ENCODE data around the gene DRICH1. TPM values are rescaled to one million over a fixed set of nuclear protein-coding genes. Genes with fewer than 3 reads are reported as not detected.
A peak's percentile ranks its signal among the peaks of the same experiment; 100 is the strongest.

Gene DRICH1
- total and polyA plus RNA-seq, 2 of the 13 experiments (the other 11 are each of a cell fraction or from before 2014, with no cell fraction given) = 0.22 to 0.66 TPM

GRCh38 chr22:23608583-23608982 is 23.5 kb downstream of the DRICH1 start (continued):
- TF ChIP-seq ZMYM2 (CRISPR knock-in tag; IDR thresholded peaks at IDR 0.05) = no peak
- TF ChIP-seq GFI1 (CRISPR knock-in tag; IDR thresholded peaks at IDR 0.05; ENCODE audit: borderline replicate concordance) = no peak
- TF ChIP-seq HIC2 (CRISPR knock-in tag; IDR thresholded peaks at IDR 0.05; ENCODE audit: low read depth) = no peak
- TF ChIP-seq IKZF5 (CRISPR knock-in tag; IDR thresholded peaks at IDR 0.05) = no peak
- TF ChIP-seq SYNCRIP (IDR thresholded peaks at IDR 0.05; ENCODE audit: insufficient read depth, low read depth, low read length) = no peak
- TF ChIP-seq HES4 (CRISPR knock-in tag; IDR thresholded peaks at IDR 0.05; ENCODE audit: borderline replicate concordance) = 0 out of 2 replicates have a peak, but pooled peaks have one; percentile 42
- TF ChIP-seq LBX2 (CRISPR knock-in tag; IDR thresholded peaks at IDR 0.05; ENCODE audit: borderline replicate concordance) = no peak
- no peak for TF ChIP-seq ZNF569 (CRISPR knock-in tag; IDR thresholded peaks at IDR 0.05; ENCODE audit: borderline replicate concordance)
- no peak for TF ChIP-seq REPIN1 (CRISPR knock-in tag; IDR thresholded peaks at IDR 0.05; ENCODE audit: borderline replicate concordance, low read depth)
- TF ChIP-seq MLLT10 (CRISPR knock-in tag; IDR thresholded peaks at IDR 0.05) = no peak
- TF ChIP-seq SSRP1 (CRISPR knock-in tag; IDR thresholded peaks at IDR 0.05) = no peak
- no peak for TF ChIP-seq MED13 (CRISPR knock-in tag; IDR thresholded peaks at IDR 0.05)
- TF ChIP-seq ZNF776 (CRISPR knock-in tag; IDR thresholded peaks at IDR 0.05) = no peak
- no peak for TF ChIP-seq THAP7 (CRISPR knock-in tag; IDR thresholded peaks at IDR 0.05)
- 0 out of 2 replicates have a peak, but pooled peaks have one; percentile 41 for TF ChIP-seq EHMT2 (IDR thresholded peaks at IDR 0.05; ENCODE audit: borderline replicate concordance, low read depth, low read length)
- no peak for TF ChIP-seq HNRNPK (IDR thresholded peaks at IDR 0.05; ENCODE audit: low read depth, low read length, poor library complexity, severe bottlenecking)
- TF ChIP-seq SIN3B (IDR thresholded peaks at IDR 0.05; ENCODE audit: low read length) = no peak
- TF ChIP-seq TFDP2 (CRISPR knock-in tag; IDR thresholded peaks at IDR 0.05) = no peak
- TF ChIP-seq ZNF577 (CRISPR knock-in tag; IDR thresholded peaks at IDR 0.05; ENCODE audit: borderline replicate concordance, low read depth) = no peak
- TF ChIP-seq ZNF225 (CRISPR knock-in tag; IDR thresholded peaks at IDR 0.05) = no peak
- peak; percentile 53; the same call in 1 of the 2 replicates for TF ChIP-seq NFKB2 (CRISPR knock-in tag; IDR thresholded peaks at IDR 0.05; ENCODE audit: borderline replicate concordance)
- TF ChIP-seq HDAC2 (CRISPR knock-in tag; IDR thresholded peaks at IDR 0.05) = peak; percentile 47; the same call in 1 of the 2 replicates
- TF ChIP-seq YEATS4 (CRISPR knock-in tag; IDR thresholded peaks at IDR 0.05; ENCODE audit: borderline replicate concordance) = no peak
